C4-2B (cell line): ENCODE measurements around the gene BUD23.
"Not testable (repeated sequence)": the region's sequence is repeated elsewhere in the genome, so short reads cannot be mapped to it uniquely, and the experiment has no call there.

Experiments used
- H3K27ac ChIP-seq: fragments of 450-650 bp; 2 replicates; pipeline ENCODE4 v1.5.1; 2017
- ZFX ChIP-seq: fragments of 450-650 bp; IDR thresholded peaks from 2 replicates; pipeline ENCODE4 v1.6.1; 2017
- TF ChIP-seq, protein P1 (sequence below): fragments of 450-650 bp; conservative IDR thresholded peaks from 2 replicates; pipeline ENCODE4 v1.5.1; 2017; ENCODE audit warnings: mild to moderate bottlenecking

The BUD23 gene

DNA sequence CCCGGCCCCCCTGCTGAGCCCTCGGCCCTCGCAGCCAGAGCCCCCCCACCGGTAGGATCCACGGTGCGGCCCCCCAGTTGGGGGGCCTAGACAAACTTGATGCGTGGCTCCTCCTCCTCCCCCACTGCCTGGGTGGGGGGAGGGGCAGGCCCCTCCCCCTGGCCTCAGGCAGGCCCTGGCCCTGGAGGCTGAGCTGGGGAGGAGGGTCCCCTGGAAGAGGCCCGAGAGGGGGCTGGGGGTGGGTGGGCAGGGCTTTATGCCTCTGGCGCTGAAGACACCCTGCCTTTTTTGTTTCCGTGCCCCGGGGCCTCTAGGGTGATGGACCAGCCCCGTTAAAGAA lies 12.1 kb upstream of the BUD23 start:
- no peak for TF ChIP-seq ZFX
- TF ChIP-seq, protein P1, sequence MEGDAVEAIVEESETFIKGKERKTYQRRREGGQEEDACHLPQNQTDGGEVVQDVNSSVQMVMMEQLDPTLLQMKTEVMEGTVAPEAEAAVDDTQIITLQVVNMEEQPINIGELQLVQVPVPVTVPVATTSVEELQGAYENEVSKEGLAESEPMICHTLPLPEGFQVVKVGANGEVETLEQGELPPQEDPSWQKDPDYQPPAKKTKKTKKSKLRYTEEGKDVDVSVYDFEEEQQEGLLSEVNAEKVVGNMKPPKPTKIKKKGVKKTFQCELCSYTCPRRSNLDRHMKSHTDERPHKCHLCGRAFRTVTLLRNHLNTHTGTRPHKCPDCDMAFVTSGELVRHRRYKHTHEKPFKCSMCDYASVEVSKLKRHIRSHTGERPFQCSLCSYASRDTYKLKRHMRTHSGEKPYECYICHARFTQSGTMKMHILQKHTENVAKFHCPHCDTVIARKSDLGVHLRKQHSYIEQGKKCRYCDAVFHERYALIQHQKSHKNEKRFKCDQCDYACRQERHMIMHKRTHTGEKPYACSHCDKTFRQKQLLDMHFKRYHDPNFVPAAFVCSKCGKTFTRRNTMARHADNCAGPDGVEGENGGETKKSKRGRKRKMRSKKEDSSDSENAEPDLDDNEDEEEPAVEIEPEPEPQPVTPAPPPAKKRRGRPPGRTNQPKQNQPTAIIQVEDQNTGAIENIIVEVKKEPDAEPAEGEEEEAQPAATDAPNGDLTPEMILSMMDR = no peak
- H3K27ac ChIP-seq = no peak overlapping the region

DNA sequence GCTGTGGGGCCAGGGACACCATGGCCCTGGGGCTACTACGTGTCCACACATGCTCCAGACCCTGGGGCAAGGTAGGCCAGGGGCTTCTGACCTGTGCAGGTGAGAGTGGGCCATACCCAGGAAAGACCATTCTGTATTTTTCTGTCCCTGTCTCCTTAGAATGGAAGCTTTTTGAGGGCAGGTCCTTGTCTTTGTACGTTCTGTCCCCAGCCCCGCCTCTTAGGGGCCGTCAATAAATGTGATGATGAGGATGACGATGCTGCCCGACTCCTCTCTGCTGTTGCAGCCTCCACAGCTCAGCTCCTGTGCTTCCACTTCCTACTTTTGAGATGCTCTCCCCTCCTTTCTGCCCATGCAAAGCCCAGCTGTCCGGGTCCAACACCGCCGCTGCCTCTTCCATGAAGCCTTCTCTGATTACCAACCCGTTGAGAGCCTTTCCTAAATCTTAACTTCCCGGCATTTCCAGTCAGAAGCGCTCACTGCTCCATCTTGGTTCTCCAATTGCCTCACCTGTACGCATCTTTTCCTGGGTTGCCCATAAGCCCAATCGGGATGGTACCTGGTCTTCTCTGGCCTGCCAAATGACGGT lies 11.4 kb upstream of the BUD23 start:
- TF ChIP-seq, protein P1 = no peak
- no peak for TF ChIP-seq ZFX
- H3K27ac ChIP-seq = no peak overlapping the region

DNA sequence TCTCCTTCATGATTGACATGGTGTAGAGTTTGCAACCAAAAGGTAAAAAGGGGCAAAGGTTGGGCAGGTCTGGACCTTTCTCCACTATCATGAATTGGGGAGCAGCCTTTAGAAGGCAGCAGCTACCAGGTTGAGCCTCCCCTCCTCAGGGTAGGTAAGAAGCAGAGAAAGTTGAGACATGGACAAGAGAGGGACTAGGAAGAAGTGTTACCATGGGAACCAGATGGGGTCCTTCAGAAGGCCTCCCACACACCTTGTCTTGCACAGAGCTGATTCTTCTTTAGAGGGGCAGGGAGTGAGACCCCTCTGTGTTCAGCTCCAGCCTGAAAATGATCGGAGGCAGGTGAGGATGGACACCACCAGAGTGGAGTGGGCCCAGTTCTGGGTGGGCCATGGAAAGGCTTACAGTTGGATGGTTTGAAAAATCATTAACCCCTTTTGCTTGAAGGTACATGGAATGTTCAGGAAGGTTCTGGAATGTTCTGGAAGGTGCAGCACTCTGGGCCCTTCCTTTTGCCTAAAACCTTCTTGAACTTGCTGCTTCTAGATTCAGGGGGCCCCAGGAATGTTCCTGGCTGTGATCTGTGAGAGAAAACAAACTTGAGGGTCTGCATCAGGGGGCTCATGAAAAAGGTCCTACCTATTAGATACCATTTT lies 8.8 kb upstream of the BUD23 start:
- H3K27ac ChIP-seq = no peak overlapping the region
- no peak for TF ChIP-seq ZFX
- TF ChIP-seq, protein P1 = no peak

DNA sequence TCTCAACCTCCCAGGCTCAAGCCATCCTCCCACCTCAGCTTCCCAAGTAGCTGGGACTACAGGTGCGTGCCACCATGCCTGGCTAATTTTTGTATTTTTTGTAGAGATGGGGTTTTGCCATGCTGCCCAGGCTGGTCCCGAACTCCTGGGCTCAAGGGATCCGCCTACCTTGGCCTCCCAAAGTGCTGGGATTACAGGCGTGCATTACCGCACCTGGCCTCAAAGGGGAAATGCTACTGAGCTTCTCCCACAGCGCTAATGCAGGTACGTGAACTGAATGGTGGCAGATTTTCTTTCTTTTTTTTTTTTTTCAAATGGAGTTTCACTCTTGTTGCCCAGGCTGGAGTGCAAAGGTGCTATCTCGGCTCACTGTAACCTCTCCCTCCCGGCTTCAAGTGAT lies 7.3 kb upstream of the BUD23 start:
- not testable (repeated sequence) for H3K27ac ChIP-seq

DNA sequence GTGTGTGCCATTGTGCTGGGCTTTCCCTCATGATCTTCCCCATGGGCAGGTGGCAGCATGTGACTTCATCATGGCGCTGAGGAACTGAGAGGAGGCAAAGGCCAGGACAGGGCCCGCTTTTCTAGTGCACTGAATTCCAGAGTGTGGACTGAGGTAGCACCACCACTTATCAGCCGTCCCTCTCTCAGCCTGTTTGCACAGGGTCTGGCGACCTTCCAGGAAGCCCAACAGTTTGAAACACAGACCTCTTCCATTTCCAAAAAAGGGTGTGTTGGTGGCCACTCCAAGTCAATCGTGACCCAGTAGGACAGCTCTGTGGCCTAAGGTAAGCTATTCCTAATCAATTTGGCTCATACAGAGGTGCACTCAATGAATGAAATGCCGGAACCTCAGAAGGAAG lies 4.5 kb upstream of the BUD23 start:
- TF ChIP-seq, protein P1 = no peak
- no peak for TF ChIP-seq ZFX
- no peak overlapping the region for H3K27ac ChIP-seq

DNA sequence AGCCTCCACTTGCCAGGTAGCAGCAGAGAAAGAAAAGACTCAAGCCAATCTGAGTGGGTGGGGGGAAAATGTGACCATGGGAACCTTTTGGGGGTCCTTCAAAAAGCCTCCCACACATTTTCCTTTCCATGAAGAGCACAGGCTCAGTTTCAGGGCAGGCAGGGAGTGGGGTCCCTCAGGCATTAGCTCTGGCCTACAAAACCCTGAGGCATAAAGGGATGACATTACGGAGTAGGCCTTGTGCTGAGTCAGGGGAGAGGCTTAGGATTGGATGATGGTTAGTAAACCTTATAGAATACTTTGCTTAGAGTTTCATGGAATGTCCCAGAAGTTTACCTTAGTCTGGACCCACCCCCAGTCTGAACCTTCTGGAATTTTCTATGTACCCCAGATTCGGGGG lies 3.7 kb upstream of the BUD23 start:
- no peak overlapping the region for H3K27ac ChIP-seq
- TF ChIP-seq ZFX = no peak
- TF ChIP-seq, protein P1 = no peak

DNA sequence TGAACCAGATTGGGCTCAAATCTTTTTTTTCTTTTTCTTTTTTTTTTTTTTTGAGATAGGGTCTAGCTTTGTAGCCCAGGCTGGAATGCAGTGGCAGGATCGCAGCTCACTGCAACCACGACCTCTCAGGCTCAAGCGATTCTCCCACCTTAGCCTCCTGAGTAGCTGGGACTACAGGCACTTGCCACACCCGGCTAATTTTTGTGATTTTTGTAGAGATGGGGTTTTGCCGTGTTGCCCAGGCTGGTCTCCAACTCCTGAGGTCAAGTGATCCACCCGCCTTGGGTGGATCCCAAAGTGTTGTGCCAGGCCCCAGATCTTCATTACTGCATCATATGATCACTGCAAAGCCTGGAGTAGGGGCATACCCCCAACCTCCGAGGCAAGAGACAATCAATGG lies 2.9 kb upstream of the BUD23 start:
- H3K27ac ChIP-seq = no peak overlapping the region
- TF ChIP-seq, protein P1 = no peak
- TF ChIP-seq ZFX = no peak

DNA sequence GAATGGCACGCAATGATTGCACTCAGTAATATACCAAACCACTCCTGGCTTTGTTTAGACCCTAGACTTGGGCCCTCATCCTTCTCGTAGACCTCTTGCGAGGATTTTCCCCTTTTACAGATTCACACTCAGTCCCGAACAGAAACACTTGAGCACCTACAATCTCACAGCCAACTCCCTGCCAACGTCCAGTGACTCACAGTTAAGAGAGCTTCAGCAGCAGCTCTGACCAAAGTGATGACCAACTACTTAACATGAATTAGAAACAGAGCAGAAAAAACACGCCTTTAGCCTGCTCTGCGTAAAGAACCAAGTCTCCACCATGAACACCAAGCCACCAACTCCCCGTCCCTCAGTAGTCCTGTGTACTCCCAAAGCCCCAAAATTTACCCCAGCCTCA lies 2.4 kb upstream of the BUD23 start:
- TF ChIP-seq, protein P1 = no peak
- no peak for TF ChIP-seq ZFX
- H3K27ac ChIP-seq = no peak overlapping the region
